ENCODE data around the gene PPP1R26.
"Not testable (repeated sequence)": the region's sequence is repeated elsewhere in the genome, so short reads cannot be mapped to it uniquely, and the experiment has no call there.

The PPP1R26 gene

GRCh38 chr9:135505406-135506187 lies 26.0 kb downstream of the PPP1R26 start:
- DNase-seq: no peak

DNA sequence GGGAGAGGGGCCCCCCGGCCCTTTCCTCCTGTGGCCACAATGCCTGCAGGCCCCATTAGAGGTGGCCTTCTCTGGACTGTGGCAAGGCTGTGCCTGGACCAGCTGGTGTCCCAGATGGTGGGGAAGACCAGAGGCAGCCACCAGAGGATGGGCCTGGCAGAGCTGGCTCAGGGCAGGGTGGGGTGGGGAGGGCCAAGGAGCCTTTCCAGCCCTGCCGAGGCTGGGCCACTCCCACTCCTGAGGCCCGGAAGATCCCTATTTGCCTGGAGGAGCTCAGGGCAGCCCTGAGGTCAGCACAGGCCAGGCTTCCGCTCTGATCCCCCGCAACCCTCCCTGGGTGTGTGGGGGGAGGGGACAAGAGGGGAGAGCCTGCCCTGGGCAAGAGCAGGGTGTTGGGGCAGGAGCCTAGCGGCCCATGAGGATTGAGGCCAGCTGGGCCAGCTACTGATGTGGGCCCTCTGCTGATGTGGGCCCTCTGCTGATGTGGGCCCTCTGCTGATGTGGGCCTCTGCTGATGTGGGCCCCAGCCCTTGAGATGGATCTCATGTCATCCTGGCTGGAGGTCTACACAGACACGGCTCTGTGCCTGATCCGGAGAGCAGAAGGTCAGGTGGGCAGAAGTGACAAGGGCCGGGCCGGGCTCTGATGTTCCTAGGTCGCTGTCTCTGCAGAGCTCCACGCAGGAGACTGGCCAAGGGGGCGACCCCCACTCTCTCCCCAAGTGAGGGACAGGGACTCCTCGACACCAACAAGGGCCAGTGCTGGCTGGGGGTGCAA lies 26.9 kb downstream of the PPP1R26 start:
- DNase-seq: no peak

GRCh38 chr9:135507104-135508035 lies 27.8 kb downstream of the PPP1R26 start:
- no peak for DNase-seq

GRCh38 chr9:135508211-135508820 lies 28.7 kb downstream of the PPP1R26 start:
- DNase-seq: no peak

GRCh38 chr9:135509458-135509857 lies 29.9 kb downstream of the PPP1R26 start:
- no peak for DNase-seq

GRCh38 chr9:135512241-135512603 lies 32.6 kb downstream of the PPP1R26 start:
- no peak for DNase-seq

GRCh38 chr9:135512904-135513303 lies 33.3 kb downstream of the PPP1R26 start:
- DNase-seq: no peak

DNA sequence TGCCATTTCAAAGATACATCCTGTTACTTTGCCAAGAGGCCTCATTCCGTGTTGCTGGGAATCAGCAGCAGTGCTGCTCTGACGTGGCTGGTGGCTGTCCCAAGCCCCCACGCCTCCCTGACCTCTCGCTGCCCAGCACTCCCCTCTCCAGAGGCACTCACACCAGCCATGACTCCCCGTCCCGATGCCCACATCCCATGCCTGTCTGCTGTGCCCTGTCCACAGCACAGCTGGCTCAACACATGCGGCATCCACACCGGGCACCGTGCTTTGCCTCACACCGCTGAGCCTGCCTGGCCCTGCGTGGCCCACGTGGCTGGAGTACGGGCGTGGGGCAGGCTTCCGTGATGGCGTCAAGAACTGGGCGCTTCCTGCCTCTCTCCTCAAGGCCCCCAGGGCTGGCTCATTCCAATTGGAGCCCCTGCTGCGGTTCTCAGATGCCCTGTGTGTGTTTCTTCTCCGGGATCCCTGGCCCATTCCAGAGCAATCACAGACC lies 33.8 kb downstream of the PPP1R26 start:
- DNase-seq: no peak

DNA sequence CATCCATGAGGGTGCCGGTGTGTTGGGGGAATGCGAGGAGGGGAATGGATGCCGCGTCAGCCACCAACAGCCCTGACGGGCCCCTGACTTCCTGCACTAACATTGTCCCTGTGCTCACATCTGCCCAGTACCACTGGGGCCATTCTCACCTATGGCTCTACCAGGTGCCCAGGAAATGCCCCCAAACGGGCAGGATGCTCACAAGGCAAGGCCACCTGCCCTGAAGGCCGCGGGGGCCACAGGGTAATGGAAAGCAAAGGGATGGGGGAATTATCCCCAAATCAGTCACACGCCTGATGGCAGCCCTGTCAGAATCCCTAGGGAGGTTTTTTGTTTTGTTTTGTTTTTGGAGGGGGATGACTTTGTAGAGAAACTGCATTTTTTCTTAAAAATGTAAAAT lies 34.3 kb downstream of the PPP1R26 start:
- not testable (repeated sequence) for DNase-seq

- DNase-seq: no peak
Measured at GRCh38 chr9:135514342-135515082, 34.9 kb downstream of the PPP1R26 start.

DNA sequence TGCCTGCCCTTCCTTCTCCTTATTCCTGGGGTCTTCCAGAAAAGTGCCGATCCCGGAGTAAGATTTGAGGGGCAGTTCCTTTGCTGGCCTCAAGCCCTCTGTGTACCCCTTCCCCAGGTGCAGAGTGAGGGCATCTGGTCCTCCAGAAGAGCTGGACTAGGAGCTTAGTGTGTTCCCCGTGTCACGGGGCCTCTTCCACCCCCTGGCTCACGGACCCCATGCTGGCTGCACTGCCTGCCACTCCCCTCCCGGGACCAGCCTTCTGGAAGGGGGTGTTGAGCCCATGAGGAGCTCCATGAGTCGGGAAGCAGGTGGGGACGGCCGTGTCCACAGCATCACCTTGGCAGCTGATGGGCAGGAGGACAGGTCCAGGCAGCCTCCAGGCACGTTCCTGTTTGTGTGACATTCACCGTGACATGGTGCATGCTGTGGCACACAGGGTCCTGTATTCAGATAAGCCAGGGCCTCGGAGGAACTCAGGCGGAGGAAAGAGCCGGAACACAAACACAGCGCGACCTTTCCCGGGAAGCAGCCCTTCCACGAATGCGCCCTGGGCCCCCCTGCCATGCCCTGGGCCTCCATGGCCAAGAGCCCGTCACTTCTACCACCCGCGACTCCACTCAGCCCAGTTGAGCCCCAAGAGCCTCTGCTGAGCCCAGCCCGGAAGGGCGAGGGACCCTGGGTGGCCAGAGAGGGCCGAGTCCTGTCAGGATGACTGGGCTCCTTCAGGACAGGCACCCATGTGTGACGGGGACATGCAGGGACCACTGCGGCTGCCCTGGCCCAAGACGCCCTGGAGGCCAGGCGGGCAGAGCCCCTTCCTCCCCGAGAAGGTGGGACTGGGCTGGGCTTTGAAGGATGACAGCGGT lies 35.7 kb downstream of the PPP1R26 start:
- no peak for DNase-seq

GRCh38 chr9:135516132-135516860 lies 36.7 kb downstream of the PPP1R26 start:
- no peak for DNase-seq

GRCh38 chr9:135517407-135517822 lies 37.8 kb downstream of the PPP1R26 start:
- DNase-seq: no peak

DNA sequence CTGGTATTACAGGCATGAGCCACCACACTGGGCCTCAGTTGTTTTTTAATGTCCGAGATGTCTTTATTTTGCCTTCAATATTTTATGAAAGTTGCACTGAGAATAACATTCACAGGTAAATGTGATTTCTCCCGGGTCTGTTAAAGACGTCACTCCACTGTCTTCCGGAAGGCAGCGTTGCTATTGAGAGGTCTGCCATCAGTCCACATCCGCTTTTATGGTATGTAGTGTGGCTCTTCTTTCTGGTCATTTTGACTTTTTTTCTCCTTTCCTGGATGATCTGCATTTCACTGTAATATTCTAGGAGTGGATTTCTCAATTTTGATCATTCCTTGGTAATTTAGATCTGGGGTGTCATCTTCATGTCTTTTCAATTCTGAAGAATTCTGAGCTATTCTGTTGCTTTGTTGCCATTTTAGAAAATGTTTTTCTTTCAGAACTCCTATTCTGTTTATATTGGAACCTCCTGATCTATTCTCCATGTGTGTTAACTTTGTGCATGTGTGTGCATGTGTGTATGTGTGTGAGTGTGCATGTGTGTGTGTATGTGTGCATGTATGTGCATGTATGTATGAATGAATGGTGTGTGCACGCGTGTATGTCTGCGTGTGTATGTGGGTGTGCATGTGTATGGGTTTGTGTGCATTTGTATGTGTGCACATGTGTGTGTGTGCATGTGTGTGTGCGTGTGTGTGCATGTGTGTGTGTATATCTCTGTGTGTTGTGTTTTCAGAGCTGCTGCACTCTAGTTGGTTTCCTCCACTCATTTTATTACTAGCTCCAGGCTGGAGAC lies 39.8 kb downstream of the PPP1R26 start:
- DNase-seq: no peak

DNA sequence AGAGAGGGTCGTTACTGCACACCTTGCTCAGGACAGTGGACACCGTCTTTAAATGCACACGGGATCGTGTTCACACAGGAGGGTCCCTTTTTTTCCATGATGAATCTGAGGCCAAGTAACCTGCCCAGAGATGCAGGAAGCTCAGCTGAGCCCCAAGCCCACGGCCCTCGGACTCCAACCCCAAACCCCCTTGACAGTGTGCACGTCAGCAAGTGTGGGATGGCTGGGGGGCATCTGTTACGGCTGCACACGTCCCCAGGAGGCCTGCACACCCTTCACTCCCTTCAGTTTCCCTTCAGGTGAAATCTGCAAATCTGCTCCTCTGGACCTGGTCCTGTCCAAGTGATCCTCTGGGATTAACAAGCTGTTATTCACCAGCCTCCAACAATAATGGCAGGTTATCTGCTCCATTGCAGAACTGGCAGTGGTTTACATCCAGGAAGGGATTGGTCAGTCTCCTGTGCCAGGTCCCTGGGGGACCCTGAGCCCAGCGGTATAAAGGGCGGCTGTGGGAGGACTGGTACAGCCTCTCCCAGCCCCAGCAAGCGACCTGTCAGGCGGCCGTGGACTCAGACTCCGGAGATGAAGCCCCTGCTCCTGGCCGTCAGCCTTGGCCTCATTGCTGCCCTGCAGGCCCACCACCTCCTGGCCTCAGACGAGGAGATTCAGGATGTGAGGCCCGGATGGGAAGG lies 41.5 kb downstream of the PPP1R26 start, which contains the start of gene LCN1:
Gene LCN1 (plus strand): TSS at position 525 of the 692 bp plus-strand sequence. CDS start 58 bp downstream, at position 583.
- DNase-seq: no peak

DNA sequence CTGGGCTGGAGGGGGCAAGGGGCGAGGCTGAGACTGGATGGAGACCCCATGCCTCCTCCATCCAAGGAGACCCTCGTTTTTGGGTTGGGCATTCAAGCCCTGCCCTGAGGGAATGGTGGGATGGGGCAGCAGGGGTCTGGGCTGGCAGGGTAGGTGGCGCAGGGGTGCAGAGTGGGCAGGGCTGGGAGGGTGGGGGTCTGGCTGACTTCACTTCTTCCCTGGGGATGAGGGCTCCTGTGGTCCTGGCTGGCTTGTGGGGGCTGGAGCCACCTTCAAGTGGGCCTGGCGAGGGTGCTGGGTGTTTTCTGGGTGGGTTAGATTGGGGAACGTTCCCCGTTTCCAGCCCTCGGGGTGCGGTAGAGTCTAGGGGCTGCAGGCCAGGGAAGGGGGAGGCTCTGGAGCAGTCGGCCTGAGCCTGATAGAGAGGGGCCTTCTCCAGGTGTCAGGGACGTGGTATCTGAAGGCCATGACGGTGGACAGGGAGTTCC lies 42.1 kb downstream of the PPP1R26 start:
- no peak for DNase-seq

GRCh38 chr9:135522137-135522877 lies 42.7 kb downstream of the PPP1R26 start:
- no peak for DNase-seq
